ENCODE measurements around the gene NCOA7.

DNA sequence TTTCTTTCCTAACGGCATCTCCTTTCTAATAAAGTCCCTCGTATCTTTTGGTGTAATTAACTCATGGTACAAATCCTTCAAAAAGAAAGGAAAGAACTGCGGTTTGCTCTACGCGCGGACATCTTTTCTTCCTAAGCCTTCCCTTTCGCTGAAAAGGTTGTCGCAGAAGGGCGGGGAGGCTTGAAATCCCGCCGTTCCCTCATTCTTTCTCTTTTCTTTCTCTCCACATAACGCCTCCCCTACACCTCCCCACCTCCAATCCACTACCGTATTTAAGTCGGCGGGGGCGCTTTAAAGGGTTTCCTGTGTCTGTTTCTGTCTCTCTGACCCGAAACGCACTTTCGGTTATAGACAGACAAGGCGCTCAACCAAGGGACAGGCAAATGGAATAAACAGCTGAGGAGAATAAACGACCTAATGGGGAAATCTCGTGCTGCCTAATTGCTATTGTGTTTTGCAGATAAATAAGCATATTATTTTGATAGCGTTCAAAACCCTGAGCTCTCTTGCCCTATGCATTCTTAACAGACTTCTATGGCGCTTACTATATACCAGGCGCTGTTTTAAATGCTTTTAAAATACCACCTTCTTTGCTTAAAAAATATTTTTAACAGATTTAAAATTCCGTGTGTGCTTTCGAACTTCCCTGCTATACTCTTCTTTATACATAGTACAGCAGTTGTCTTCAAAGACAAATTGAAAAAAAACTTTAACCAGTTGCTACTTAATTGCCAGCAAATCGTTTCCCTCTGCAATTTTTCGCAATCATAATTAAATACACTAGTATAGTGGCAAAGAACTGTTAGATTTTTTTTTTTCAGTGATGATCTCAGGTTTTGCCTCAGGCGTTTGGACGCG lies 43.8 kb upstream of the NCOA7 start:
- TF ChIP-seq, protein P1, sequence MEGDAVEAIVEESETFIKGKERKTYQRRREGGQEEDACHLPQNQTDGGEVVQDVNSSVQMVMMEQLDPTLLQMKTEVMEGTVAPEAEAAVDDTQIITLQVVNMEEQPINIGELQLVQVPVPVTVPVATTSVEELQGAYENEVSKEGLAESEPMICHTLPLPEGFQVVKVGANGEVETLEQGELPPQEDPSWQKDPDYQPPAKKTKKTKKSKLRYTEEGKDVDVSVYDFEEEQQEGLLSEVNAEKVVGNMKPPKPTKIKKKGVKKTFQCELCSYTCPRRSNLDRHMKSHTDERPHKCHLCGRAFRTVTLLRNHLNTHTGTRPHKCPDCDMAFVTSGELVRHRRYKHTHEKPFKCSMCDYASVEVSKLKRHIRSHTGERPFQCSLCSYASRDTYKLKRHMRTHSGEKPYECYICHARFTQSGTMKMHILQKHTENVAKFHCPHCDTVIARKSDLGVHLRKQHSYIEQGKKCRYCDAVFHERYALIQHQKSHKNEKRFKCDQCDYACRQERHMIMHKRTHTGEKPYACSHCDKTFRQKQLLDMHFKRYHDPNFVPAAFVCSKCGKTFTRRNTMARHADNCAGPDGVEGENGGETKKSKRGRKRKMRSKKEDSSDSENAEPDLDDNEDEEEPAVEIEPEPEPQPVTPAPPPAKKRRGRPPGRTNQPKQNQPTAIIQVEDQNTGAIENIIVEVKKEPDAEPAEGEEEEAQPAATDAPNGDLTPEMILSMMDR (IDR thresholded peaks at IDR 0.05), result peak in 1 of 6 experiments; percentile 10
- peak in 1 of 2 donors; percentile 83 for TF ChIP-seq POLR2A (IDR thresholded peaks at IDR 0.05)

Measured in thyroid gland (tissue), 4 donors.